Esophagus (tissue), 2 donors: ENCODE measurements around the gene AKT3. TPM values are rescaled to one million over a fixed set of nuclear protein-coding genes. Genes with fewer than 3 reads are reported as not detected.

Source experiments
- H3K27ac ChIP-seq, 2 donors: one replicate each; pipeline ENCODE4 v1.5.1; 2013; ENCODE audit warnings: low read depth in 2 of 2, mild to moderate bottlenecking in 2 of 2, inconsistent platforms in 1 of 2, low read length in 1 of 2, moderate library complexity in 1 of 2
- H3K27me3 ChIP-seq, 2 donors: one replicate each; pipeline ENCODE4 v1.6.1; 2013; ENCODE audit warnings: low read length in 2 of 2, control low read depth in 1 of 2, mild to moderate bottlenecking in 1 of 2; ENCODE audit not compliant: insufficient read depth in 2 of 2, control insufficient read depth in 1 of 2
- H3K36me3 ChIP-seq, 2 donors: one replicate each; pipeline ENCODE4 v1.6.1; 2013; ENCODE audit warnings: low read length in 1 of 2; ENCODE audit not compliant: control insufficient read depth in 2 of 2, insufficient read depth in 2 of 2
- H3K4me1 ChIP-seq, 2 donors: one replicate each; pipeline ENCODE4 v1.6.1; 2013; ENCODE audit warnings: low read length in 1 of 2; ENCODE audit not compliant: control insufficient read depth in 2 of 2, insufficient read depth in 2 of 2
- H3K4me3 ChIP-seq, 2 donors: one replicate each; pipeline ENCODE4 v1.5.1; 2013; ENCODE audit warnings: low read length in 2 of 2, mild to moderate bottlenecking in 2 of 2, low read depth in 1 of 2, moderate library complexity in 1 of 2
- H3K9me3 ChIP-seq, 2 donors: one replicate each; pipeline ENCODE4 v1.6.1; 2013; ENCODE audit warnings: mild to moderate bottlenecking in 2 of 2, low read depth in 1 of 2, low read length in 1 of 2, moderate library complexity in 1 of 2; ENCODE audit not compliant: control insufficient read depth in 2 of 2, insufficient read depth in 1 of 2
- WGBS, 2 donors: extraction: QIAGEN DNeasy Blood & Tissue Kit; methylation state at CpG; one replicate each; pipeline ENCODE4 v1.1.7; 2013; 5-methylcytosine and 5-hydroxymethylcytosine counted together
- polyA plus RNA-seq, 2 donors: library from polyadenylated mRNA; stranded (reverse); fragments of 200-250 nt; gene quantifications; one replicate each; pipeline ENCODE4 v1.2.3, GENCODE V29; 2013
- donor health status: healthy with polysubstance abuse.
- donor health status: Bipolar disorder and iron deficiency.

AKT3 gene
- polyA plus RNA-seq, 2 donors = 2.1 to 4.4 TPM

DNA sequence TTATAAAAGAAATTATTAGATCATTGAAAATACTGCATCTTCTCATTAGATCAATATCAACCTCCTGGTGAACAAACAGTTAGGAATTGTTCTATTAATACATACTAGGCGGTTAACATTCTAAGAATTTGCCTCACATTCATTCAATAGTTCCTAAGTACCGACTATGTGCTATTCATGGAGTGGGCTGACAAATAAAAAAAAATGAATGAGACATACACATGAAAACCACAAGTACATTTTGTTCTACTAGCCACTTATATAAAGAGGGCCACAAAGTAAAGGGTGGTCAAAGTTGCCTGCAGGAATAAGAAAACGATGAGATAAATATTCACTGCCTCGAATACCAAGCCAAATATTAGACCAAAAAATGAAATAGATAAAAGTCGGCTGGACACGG, 299.8 kb downstream of the AKT3 start:
- 93 to 95% methylated on average over 6 of the region's 6 CpGs for WGBS, 2 donors
- Histone ChIP-seq H3K4me1 (no peaks in the 10 kb centered on the region), H3K27ac (no peak overlapping the region), H3K4me3 (no peak overlapping the region), H3K27me3 (no peaks in the 10 kb centered on the region), H3K36me3 (no peaks in the 10 kb centered on the region), H3K9me3 (no peaks in the 10 kb centered on the region)

DNA sequence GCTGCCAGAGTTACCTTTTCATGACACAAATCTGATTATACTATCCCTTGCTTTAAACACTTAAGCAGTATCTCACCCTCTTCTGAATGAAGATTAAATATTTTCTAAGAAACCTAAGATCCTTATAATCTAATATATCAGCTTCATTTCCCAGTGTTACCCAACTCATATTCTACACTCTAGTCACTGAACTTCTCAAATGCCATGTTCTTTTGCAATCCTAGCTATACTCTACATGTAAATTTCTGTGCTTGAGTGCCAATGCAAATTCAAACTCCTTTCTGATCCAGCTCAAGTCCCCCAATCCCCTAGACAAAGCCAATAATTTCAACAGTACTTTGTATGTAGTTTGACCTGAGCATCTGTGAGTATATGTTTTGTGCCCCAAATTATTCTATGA, 300.3 kb downstream of the AKT3 start:
- no peak overlapping the region for H3K27ac ChIP-seq
- no peak overlapping the region for H3K4me3 ChIP-seq
- H3K27me3 ChIP-seq = no peaks in the 10 kb centered on the region
- H3K9me3 ChIP-seq = no peaks in the 10 kb centered on the region
- no peaks in the 10 kb centered on the region for H3K4me1 ChIP-seq
- no peaks in the 10 kb centered on the region for H3K36me3 ChIP-seq

DNA sequence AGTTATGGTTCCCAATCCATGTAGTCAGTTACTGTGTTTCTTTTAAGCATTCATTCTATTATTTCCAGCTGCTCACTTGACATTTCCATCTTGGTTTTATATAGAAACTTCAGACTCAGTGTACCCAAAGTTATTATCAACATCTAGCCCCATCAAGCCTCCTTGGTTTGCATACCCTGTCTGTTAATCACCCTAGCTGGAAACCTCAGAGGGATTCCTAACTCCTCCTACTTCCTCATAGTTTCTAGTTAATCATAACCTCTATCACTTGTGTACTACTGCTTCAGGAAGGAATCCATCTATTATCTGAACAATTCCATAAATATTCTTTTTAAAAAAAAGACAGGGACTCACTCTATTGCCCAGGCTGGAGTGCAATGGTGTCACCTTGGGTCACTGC, 300.9 kb downstream of the AKT3 start:
- H3K27me3 ChIP-seq = no peaks in the 10 kb centered on the region
- no peaks in the 10 kb centered on the region for H3K9me3 ChIP-seq
- no peak overlapping the region for H3K27ac ChIP-seq
- H3K4me3 ChIP-seq = no peak overlapping the region
- no peaks in the 10 kb centered on the region for H3K4me1 ChIP-seq
- H3K36me3 ChIP-seq = no peaks in the 10 kb centered on the region

DNA sequence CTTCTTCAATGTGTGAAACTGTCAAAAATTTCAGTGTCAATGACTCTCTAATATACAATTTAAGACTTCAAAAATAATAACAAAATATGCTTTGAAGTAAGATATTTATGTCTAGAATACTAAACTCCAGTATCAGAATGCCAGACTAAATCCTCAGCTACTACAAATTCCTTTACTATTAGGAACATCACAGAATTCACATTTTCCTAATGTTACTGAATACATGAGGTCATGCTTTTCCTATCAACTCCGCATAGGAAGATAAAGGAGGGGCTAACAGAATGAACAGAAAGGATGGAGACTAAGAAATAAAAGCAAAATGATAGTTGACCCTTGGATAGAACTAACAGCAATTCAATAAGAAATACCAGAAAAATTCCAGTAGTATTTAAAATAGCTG, 301.5 kb downstream of the AKT3 start:
- Histone ChIP-seq H3K27ac (no peak overlapping the region), H3K36me3 (no peaks in the 10 kb centered on the region), H3K4me1 (no peaks in the 10 kb centered on the region), H3K9me3 (no peaks in the 10 kb centered on the region), H3K4me3 (no peak overlapping the region), H3K27me3 (no peaks in the 10 kb centered on the region)
- 86 to 92% methylated on average over 1 of the region's 1 CpG for WGBS, 2 donors

DNA sequence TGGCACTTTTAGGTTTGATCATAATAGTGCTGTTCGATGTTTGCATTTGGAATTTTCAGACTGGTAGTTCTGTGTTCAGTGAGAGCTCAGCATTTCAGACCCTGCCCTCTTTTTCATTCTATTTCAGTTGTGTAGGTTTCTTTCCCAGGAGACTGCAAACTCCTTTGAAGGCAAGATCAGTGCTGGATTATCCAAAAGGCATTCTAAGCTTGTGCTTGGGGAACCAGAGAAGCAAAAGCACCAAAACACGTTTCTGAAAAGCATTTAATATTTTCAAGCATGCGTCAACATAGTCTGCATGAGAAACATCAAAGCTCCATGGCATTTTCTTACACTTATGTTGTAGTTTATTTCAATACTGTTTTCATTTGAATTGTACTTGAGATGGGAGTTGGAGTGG, 302.2 kb downstream of the AKT3 start:
- no peaks in the 10 kb centered on the region for H3K36me3 ChIP-seq
- H3K9me3 ChIP-seq = no peaks in the 10 kb centered on the region
- WGBS, 2 donors = 84 to 87% methylated on average over 3 of the region's 3 CpGs
- no peaks in the 10 kb centered on the region for H3K4me1 ChIP-seq
- no peak overlapping the region for H3K4me3 ChIP-seq
- H3K27me3 ChIP-seq = no peaks in the 10 kb centered on the region
- H3K27ac ChIP-seq = no peak overlapping the region

DNA sequence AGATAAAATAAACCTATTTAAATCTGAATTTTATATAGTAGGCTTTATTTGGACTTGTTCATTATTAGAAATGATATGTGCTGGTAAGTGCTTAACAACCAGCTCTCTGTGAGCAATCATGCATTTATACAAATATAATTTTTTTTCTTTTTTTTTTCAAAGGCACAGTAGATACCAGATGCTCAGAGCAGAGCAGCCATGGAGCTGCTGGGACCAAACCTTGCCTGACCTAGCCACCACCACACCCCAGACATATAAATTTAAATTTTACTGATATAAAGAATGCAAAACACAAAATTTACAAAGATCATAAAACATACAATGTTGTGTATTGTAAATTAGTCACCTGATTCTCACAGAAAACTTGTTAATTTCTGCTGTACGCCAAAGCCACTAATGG, 303.6 kb downstream of the AKT3 start:
- 0% methylated on average over 1 of the region's 1 CpG for WGBS, 2 donors
- Histone ChIP-seq H3K4me3 (no peak overlapping the region), H3K27me3 (no peaks in the 10 kb centered on the region), H3K36me3 (no peaks in the 10 kb centered on the region), H3K4me1 (no peaks in the 10 kb centered on the region), H3K27ac (no peak overlapping the region), H3K9me3 (no peaks in the 10 kb centered on the region)

DNA sequence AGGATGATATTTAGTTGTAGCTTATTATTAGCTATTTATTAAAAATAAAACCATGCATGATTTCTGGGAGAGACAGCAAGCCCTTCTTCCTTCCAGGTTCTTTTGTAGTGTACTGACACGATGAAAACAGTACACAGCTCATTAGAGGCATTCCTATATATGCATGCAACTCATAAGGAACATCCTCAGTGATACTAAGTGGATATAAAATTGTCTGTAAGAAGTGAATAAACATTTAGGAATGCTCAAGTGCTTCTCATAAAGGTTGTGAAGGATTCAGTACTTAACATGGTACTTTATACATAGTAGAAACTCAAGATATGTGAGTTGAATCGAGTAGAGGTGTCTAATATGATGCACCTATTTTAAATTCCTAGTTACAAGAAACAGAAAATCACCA, 306.5 kb downstream of the AKT3 start:
- Histone ChIP-seq H3K4me1 (no peaks in the 10 kb centered on the region), H3K27ac (no peak overlapping the region)
- WGBS, 2 donors = 83 to 85% methylated on average over 2 of the region's 2 CpGs

DNA sequence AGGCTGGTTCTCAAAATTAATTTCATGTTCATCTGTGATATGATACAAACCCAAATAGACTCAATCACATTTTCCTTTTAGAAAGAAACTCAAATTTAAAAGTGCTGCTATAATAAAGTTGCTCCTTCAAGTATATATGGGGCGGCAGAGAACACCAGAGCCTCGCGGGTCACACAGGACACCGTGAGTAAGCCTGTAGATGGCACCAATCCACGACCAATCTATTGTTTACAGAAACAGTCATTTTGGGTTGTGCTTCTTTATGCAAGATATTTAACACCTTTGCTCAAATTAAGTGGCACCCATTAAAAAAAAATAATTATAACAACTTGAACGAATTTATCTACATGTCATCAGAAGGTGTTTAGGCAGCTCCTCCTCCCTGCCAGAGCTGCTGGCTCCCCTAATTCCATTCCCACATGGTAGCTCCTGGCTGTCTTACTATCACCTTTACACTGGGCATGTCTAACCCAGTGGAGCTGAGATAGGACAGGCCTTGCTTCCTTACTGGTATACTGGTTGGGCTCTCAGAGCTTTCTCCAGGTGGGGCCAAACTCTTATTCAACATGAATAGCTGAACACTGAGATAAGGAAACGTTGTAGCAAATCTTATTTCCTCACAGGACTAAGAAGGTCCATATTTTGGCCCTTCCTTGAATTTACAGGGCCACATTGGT, 307.2 kb downstream of the AKT3 start:
- H3K4me3 ChIP-seq = no peak overlapping the region
- WGBS, 2 donors = 72 to 75% methylated on average over 7 of the region's 7 CpGs
- no peaks in the 10 kb centered on the region for H3K27me3 ChIP-seq
- no peaks in the 10 kb centered on the region for H3K9me3 ChIP-seq
- no peaks in the 10 kb centered on the region for H3K4me1 ChIP-seq
- H3K27ac ChIP-seq = no peak overlapping the region
- no peaks in the 10 kb centered on the region for H3K36me3 ChIP-seq

More for the DNA sequence above, 306.5 kb downstream of the AKT3 start:
- H3K9me3 ChIP-seq = no peaks in the 10 kb centered on the region
- H3K27me3 ChIP-seq = no peaks in the 10 kb centered on the region
- H3K36me3 ChIP-seq = no peaks in the 10 kb centered on the region
- H3K4me3 ChIP-seq = no peak overlapping the region

DNA sequence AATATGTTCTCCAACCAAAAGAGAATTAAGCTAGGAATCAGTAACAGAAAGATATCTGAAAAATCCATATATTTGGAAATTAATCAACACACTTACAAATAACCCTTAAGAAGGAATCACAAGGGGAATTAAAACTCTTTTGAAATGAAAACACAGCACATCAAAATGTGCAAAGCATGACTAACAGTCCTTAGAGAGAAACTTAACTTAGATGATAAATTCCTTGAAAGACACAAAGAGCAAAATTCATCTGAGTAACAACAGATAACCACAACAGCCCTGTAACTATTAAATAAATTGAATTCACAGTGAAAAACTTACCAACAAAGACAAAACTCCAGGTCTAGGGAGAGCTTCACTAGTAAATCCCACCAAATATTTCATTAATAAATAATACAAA, 310.4 kb downstream of the AKT3 start:
- H3K4me3 ChIP-seq = no peak overlapping the region
- H3K9me3 ChIP-seq = no peaks in the 10 kb centered on the region
- no peak overlapping the region for H3K27ac ChIP-seq

DNA sequence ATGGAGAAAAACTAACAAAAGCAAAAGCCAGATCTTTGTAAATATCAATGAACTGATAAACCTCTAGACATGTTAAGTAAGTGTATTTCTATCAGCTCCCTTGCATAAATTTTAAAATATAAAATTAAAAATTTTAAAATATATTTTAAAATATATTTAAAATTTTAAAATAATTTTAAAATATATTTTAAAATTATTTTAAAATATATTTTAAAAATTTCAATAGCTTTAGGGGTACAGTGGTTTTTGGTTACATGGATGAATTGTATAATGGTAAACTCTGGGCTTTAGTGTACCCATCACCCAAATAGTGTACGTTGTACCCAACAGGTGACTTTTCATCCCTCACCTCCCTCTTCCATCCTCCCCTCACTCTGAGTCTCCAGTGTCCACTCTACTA, 315.0 kb downstream of the AKT3 start:
- Histone ChIP-seq H3K4me1 (no peaks in the 10 kb centered on the region), H3K36me3 (no peaks in the 10 kb centered on the region), H3K9me3 (no peaks in the 10 kb centered on the region), H3K27ac (no peak overlapping the region), H3K4me3 (no peak overlapping the region), H3K27me3 (no peaks in the 10 kb centered on the region)
- 93 to 94% methylated on average over 1 of the region's 1 CpG for WGBS, 2 donors

More for the DNA sequence above, 310.4 kb downstream of the AKT3 start:
- no peaks in the 10 kb centered on the region for H3K4me1 ChIP-seq
- H3K27me3 ChIP-seq = no peaks in the 10 kb centered on the region
- no peaks in the 10 kb centered on the region for H3K36me3 ChIP-seq
